Measurements from ENCODE around the gene TMEM185B. TPM values are rescaled to one million over a fixed set of nuclear protein-coding genes. Genes with fewer than 3 reads are reported as not detected.
"Not testable (repeated sequence)": the region's sequence is repeated elsewhere in the genome, so short reads cannot be mapped to it uniquely, and the experiment has no call there.

Gene TMEM185B
- total RNA-seq, 3 donors from 2014 or later, result 18.1 to 31.9 (median 26.2) TPM

GRCh38 chr2:120260736-120261135 lies 37.5 kb upstream of the TMEM185B start:
- TF ChIP-seq POLR2A (IDR thresholded peaks at IDR 0.05), result no peak
- TF ChIP-seq POLR2AphosphoS5 (IDR thresholded peaks at IDR 0.05), result no peak
- TF ChIP-seq CTCF (IDR thresholded peaks at IDR 0.05), result no peak
- no peaks in the 10 kb centered on the region for H3K4me1 ChIP-seq

GRCh38 chr2:120259939-120260338 lies 36.7 kb upstream of the TMEM185B start:
- H3K4me3 ChIP-seq; H3K27ac ChIP-seq; H3K9me3 ChIP-seq; H3K27me3 ChIP-seq; DNase-seq (ENCODE audit: low spot score in 2 of 2); H3K36me3 ChIP-seq; intact Hi-C loops (cut with DNase I; ENCODE audit: low total_unique reads); H3K4me1 ChIP-seq: not testable (repeated sequence)

More at GRCh38 chr2:120260736-120261135, 37.5 kb upstream of the TMEM185B start:
- H3K27me3 ChIP-seq, result no peaks in the 10 kb centered on the region
- no peak for DNase-seq (ENCODE audit: low spot score in 2 of 2)
- no peak overlapping the region for H3K4me3 ChIP-seq
- H3K9me3 ChIP-seq, result peaks cover 0 to 6% of the 10 kb centered on the region in 2 donors
- H3K36me3 ChIP-seq, result no peaks in the 10 kb centered on the region
- H3K27ac ChIP-seq, result no peak overlapping the region
- intact Hi-C loops (cut with DNase I; ENCODE audit: low total_unique reads), result no loop called here

GRCh38 chr2:120258196-120258595 lies 35.0 kb upstream of the TMEM185B start:
- Histone ChIP-seq H3K27ac (no peak overlapping the region), H3K36me3 (no peaks in the 10 kb centered on the region), H3K27me3 (no peaks in the 10 kb centered on the region), H3K4me3 (no peak overlapping the region), H3K4me1 (peaks cover 0 to 5% of the 10 kb centered on the region in 2 donors), H3K9me3 (peaks cover 0 to 6% of the 10 kb centered on the region in 2 donors)
- DNase-seq (ENCODE audit: low spot score in 2 of 2), result no peak
- TF ChIP-seq CTCF (IDR thresholded peaks at IDR 0.05), result no peak
- TF ChIP-seq POLR2AphosphoS5 (IDR thresholded peaks at IDR 0.05), result no peak
- no peak for TF ChIP-seq POLR2A (IDR thresholded peaks at IDR 0.05)
- intact Hi-C loops (cut with DNase I; ENCODE audit: low total_unique reads), result no loop called here

GRCh38 chr2:120257522-120257921 lies 34.3 kb upstream of the TMEM185B start:
- TF ChIP-seq CTCF (IDR thresholded peaks at IDR 0.05), result no peak
- TF ChIP-seq POLR2A (IDR thresholded peaks at IDR 0.05), result no peak
- TF ChIP-seq POLR2AphosphoS5 (IDR thresholded peaks at IDR 0.05), result no peak
- H3K4me1 ChIP-seq, result peaks cover 0 to 5% of the 10 kb centered on the region in 2 donors
- intact Hi-C loops (cut with DNase I; ENCODE audit: low total_unique reads), result no loop called here

GRCh38 chr2:120256651-120257000 lies 33.4 kb upstream of the TMEM185B start:
- intact Hi-C loops (cut with DNase I; ENCODE audit: low total_unique reads), result no loop called here
- peaks cover 0 to 5% of the 10 kb centered on the region in 2 donors for H3K4me1 ChIP-seq
- H3K36me3 ChIP-seq, result no peaks in the 10 kb centered on the region
- H3K27ac ChIP-seq, result no peak overlapping the region
- H3K27me3 ChIP-seq, result no peaks in the 10 kb centered on the region
- H3K9me3 ChIP-seq, result peaks cover 0 to 6% of the 10 kb centered on the region in 2 donors
- no peak for TF ChIP-seq POLR2AphosphoS5 (IDR thresholded peaks at IDR 0.05)
- TF ChIP-seq CTCF (IDR thresholded peaks at IDR 0.05), result no peak
- no peak for TF ChIP-seq POLR2A (IDR thresholded peaks at IDR 0.05)
- no peak overlapping the region for H3K4me3 ChIP-seq
- no peak for DNase-seq (ENCODE audit: low spot score in 2 of 2)

More at GRCh38 chr2:120257522-120257921, 34.3 kb upstream of the TMEM185B start:
- Histone ChIP-seq H3K27ac (no peak overlapping the region), H3K27me3 (no peaks in the 10 kb centered on the region), H3K9me3 (peaks cover 0 to 6% of the 10 kb centered on the region in 2 donors), H3K4me3 (no peak overlapping the region), H3K36me3 (no peaks in the 10 kb centered on the region)
- no peak for DNase-seq (ENCODE audit: low spot score in 2 of 2)
